GM12872 (cell line): Measurements from ENCODE around the gene EML4.

Experiments
- CTCF ChIP-seq: IDR thresholded peaks from 3 replicates; pipeline ENCODE4 v1.5.1; 2011; ENCODE audit warnings: low read depth, mild to moderate bottlenecking, low read length, moderate library complexity; ENCODE audit not compliant: insufficient read depth

The EML4 gene

GRCh38 chr2:42327125-42327524, 158.0 kb downstream of the EML4 start:
- no peak for TF ChIP-seq CTCF

- peak; percentile 33; the same call in 1 of the 3 replicates for TF ChIP-seq CTCF
Measured at GRCh38 chr2:42328148-42328833, 159.1 kb downstream of the EML4 start.

GRCh38 chr2:42328923-42329322, 159.8 kb downstream of the EML4 start:
- no peak for TF ChIP-seq CTCF

- no peak for TF ChIP-seq CTCF
Measured at GRCh38 chr2:42329736-42330135, 160.6 kb downstream of the EML4 start.

GRCh38 chr2:42331569-42332284, 162.6 kb downstream of the EML4 start:
- TF ChIP-seq CTCF = no peak

GRCh38 chr2:42332575-42332974, 163.4 kb downstream of the EML4 start:
- no peak for TF ChIP-seq CTCF

- no peak for TF ChIP-seq CTCF
Measured at GRCh38 chr2:42333579-42333978, 164.4 kb downstream of the EML4 start.
